ENCODE measurements around the gene MXD4.

MXD4 gene

GRCh38 chr4:2291705-2292645, 30.1 kb upstream of the MXD4 start:
- DNase-seq (ENCODE audit: low read depth in 2 of 2) = no peak

GRCh38 chr4:2290974-2291704, 29.2 kb upstream of the MXD4 start:
- DNase-seq (ENCODE audit: low read depth in 2 of 2) = peak; percentile 44 to 63

DNA sequence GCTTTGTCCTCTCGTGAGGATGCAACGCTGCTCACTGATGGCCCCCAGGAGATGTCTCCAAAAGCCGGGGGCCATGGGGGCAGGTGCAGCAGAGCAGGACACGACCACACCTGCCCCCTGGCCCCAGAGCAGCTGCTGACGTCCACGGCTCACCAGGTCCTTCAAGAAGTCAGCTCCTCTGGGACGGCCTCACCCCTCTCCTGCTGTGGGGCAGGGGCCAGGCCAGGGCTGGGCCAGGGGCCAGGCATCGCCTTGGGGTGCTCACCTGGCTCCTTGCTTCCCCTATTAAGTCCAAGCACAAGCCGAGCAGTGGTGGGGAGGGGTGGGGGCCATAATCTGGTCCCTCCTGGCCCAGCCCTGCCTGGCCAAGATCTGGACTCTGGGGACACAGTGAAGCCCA, 28.6 kb upstream of the MXD4 start:
- DNase-seq (ENCODE audit: low read depth in 2 of 2) = no peak

GRCh38 chr4:2289955-2290333, 28.0 kb upstream of the MXD4 start:
- no peak for DNase-seq (ENCODE audit: low read depth in 2 of 2)

- DNase-seq (ENCODE audit: low read depth in 2 of 2) = no peak
Observed at GRCh38 chr4:2289311-2289954, 27.5 kb upstream of the MXD4 start.

- DNase-seq (ENCODE audit: low read depth in 2 of 2) = no peak
Observed at GRCh38 chr4:2288051-2288541, 26.2 kb upstream of the MXD4 start.

- no peak for DNase-seq (ENCODE audit: low read depth in 2 of 2)
Observed at GRCh38 chr4:2287594-2287915, 25.6 kb upstream of the MXD4 start.

- DNase-seq (ENCODE audit: low read depth in 2 of 2) = no peak
Observed at GRCh38 chr4:2286904-2287593, 25.1 kb upstream of the MXD4 start.

DNA sequence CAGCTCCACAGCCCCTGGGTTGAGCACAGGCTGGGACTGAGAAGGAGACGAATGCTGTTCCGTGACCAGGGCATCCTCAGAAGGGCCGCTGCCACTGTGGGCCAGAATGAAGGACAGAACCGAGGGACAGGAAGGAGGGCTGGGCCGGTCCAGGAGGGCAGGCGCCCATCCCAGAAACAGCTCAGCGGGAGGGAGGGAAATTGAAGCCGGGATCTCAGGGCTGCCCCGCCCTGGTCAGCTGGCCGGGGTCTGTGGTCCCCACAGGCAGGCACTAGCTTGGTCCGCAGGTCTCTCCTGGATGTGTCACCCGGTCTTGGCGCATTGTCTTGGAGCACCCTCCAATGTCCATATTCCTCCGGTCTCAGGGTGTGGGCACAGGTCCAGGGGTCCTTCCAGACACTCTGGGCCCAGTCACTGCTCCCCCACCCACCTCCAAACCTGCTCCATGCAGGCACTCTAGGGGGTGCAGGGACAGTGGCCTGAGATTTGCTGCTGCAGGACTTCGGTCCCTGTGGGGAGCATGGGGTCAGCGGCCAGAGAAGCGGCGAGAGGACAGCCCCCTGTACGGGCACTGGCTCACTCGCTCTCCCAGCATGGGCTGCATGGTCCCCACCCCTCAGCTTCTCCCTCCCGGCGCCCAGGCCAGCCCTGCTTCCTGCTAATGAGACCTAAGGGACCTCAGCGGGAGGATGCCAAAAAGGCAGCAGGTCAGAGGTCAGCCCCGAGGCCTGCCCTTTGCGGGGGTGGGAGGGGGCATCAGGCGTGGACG, 23.9 kb upstream of the MXD4 start:
- no peak for DNase-seq (ENCODE audit: low read depth in 2 of 2)

DNA sequence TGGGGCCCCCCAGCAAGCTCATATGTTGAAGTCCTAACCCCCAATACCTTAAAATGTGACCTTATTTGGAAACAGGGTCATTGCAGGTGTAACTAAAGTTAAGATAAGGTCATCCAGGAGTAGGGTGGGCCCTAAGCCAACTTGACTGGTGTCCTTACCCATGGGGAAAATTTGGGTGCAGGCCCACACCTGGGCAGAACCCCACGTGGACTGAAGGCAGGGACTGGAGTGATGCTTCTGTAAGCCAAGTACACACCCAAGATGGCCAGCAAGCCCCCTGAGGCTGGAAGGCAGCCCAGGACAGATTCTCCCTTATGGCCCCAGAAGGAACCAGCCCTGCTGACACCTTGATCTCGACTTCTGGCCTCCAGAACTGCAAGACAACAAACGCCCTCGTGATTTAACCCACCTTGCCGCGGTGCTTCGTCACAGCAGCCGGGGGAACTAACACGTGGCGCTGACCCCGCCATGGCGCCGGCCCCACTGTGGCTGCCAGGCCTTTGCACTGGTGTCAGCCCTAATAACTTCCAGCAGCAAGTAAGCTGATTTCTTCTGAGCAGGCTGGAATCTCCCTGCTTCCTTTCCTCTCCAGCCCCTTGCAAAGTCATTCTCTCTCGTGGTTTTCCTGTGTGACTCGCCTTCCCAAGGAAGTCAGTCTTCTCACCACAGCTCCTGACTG, 23.2 kb upstream of the MXD4 start:
- no peak for DNase-seq (ENCODE audit: low read depth in 2 of 2)

DNA sequence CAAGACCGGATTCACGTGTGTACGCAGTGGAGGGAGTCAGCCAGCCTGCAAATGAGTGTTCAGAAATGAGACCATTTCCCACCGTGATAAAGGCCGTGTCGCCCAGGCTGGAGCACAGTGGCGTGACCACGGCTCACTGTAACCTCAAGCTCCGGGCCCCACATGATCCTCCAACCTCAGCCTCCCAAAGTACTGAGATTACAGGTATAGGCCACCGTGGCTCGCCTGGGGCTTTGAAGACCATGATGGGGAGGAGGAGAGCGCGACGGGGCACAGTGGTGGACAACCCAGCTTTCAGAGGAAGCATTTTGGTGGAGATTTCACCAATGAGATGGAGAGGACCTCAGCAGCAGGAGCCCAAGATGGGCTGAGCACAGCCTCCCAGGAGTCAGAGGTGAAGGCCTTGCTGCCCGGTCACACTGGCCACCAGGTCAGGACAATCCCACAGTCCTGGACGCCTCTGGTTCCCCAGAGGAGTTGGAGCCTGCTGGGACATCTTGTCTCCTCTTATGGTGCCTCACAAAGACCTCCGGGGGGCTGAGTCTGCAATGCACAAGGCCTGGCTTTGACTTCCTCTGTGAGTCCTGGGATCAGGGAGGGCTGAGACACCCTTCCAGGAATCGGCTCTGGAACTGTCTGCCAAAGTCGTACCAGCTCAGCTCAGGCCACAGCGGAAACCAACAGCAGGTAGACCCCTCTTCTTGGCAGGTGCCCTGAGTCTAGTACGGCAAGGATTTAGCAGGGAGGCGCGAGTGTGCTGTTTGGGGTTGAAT, 22.4 kb upstream of the MXD4 start:
- DNase-seq (ENCODE audit: low read depth in 2 of 2) = no peak

- no peak for DNase-seq (ENCODE audit: low read depth in 2 of 2)
Observed at GRCh38 chr4:2283199-2283711, 21.3 kb upstream of the MXD4 start.

DNA sequence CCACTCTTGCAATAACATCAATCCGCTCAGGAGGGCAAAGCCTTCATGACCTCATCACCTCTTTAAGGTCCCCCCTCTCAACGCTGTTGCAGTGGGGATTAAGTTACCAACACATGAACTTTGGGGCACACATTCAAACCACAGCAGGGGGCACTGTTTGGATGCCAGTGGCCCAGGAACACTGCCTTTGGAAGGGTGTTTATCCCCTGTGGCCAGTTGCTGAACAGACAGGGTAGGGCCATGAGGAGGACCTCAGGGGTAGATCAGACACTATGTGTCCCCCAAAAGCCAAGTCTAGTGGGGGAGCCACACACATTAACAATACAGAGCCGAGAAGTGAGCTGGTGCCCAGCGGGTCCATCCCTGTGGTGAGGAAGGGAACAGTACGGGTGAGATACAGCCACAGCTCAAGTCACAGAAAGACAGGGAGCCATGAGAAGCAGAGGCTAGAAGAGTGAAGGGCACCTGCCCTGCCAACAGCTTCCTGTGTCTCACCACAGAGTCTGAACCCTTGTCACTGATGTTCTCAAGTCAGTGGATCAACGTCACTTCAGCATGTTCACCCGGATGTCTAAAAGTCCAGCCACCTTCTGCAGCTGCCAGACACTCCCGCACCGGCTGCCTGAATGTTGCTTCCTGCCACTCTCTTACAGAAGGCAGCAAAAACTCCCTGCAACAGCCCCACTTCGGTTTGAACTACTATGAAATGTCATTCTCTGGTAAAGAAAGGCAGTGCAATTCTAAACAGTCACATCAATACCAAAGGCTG, 19.9 kb upstream of the MXD4 start:
- DNase-seq (ENCODE audit: low read depth in 2 of 2) = peak; percentile 56 to 71

DNA sequence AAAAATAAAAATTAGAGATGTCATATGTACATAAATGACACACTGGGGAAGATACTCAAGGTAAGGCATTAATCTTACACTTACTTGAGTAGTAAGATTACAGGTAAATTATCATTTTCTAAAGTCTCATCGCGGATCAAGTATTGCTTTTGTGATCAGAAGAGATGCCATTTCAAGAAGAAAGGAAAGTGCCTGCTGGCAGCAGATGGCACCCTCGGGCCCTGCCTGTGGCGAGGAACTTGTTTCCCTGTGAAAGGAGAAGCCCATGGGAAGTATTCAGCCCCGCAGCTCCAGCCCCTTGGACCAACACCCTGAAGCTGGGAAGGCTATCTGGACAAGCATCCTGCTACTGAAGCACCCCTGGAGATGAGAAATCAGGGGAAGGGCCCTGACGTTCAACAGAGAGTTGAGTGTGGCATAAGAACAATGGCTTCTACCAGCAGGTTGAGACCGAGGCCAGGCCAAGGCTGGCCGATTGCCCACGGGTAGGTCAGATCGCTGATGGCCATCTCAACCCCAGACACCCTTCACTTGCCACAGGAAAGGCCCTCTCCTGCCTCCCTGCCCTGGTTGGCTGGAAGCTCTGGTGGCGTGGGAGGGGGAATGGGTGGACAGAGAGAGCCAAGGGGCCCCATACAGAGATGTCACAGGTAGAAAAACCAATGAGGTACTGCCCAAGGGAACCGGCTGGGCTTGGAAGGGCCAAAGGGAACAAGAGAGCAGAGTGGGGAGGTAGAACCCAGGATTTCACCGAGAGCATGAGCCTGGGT, 18.8 kb upstream of the MXD4 start:
- no peak for DNase-seq (ENCODE audit: low read depth in 2 of 2)

GRCh38 chr4:2277956-2278355, 16.0 kb upstream of the MXD4 start:
- DNase-seq (ENCODE audit: low read depth in 2 of 2) = no peak

- DNase-seq (ENCODE audit: low read depth in 2 of 2) = no peak
Observed at GRCh38 chr4:2276581-2277325, 14.8 kb upstream of the MXD4 start.

DNA sequence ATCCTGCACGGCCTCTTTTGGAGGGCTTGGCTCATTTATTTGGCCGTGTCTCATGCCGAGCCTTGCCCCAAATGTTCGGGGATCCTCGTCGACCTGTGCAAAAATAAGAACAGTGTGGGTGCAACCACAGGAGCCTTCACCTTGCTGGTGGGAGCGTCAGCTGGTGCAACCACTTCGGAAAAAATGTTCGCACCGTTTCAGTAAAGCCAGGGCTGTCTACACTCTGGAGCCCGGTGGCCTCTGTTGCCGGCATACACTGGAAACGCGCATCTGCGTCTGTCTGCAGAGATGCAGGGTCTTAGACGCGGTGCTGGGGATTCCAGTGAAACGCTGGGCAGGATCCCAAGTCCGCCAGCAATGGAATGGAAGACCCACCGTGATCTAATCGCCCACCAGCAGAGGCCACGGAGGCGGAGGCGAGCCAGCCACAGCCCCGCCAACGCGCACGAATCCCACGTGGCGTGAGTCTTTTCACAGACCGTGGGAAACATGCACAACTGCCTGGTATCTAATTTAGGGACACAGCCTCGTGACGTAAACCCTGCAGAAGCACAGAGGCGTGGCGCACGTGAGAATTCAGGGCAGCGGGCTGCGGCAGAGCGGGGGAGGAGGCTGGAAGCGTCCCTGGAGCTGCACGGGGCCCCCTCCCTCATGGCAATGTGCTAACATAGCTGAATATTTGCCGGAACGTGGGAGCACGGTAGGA, 13.8 kb upstream of the MXD4 start:
- no peak for DNase-seq (ENCODE audit: low read depth in 2 of 2)

All from stimulated activated CD8-positive, alpha-beta memory T cell treated with anti-CD3 and anti-CD28 coated beads, Interleukin-7, amount 100 ng/mL, for 4 hours (primary cell).